PC-9 (cell line): ENCODE data around the gene CDK17.

ENCODE experiments used
- CTCF ChIP-seq: fragments of 200-600 bp; sonication (generic); conservative IDR thresholded peaks from 2 replicates; pipeline ENCODE4 v1.6.1; 2017; ENCODE audit warnings: mixed run types, antibody characterized with exemption, mild to moderate bottlenecking, moderate library complexity
- EZH2 ChIP-seq: fragments of 200-600 bp; sonication (generic); IDR thresholded peaks from 2 replicates; pipeline ENCODE4 v1.8.0; 2017; ENCODE audit warnings: antibody characterized with exemption, low read depth

GRCh38 chr12:96314723-96315122 lies 85.5 kb downstream of the CDK17 start:
- no peak for TF ChIP-seq CTCF
- no peak for TF ChIP-seq EZH2
